ENCODE measurements around the gene NIN.
"Not testable (repeated sequence)": the region's sequence is repeated elsewhere in the genome, so short reads cannot be mapped to it uniquely, and the experiment has no call there.

The NIN gene

GRCh38 chr14:50837850-50838470 lies 7.0 kb upstream of the NIN start:
- no peak for DNase-seq (ENCODE audit: low read depth)

- no peak for DNase-seq (ENCODE audit: low read depth)
Observed at GRCh38 chr14:50837271-50837670, 6.3 kb upstream of the NIN start.

GRCh38 chr14:50836515-50836914 lies 5.6 kb upstream of the NIN start:
- no peak for DNase-seq (ENCODE audit: low read depth)

- DNase-seq (ENCODE audit: low read depth), result no peak
Observed at GRCh38 chr14:50835280-50835679, 4.3 kb upstream of the NIN start.

GRCh38 chr14:50834802-50835276 lies 3.9 kb upstream of the NIN start:
- no peak for DNase-seq (ENCODE audit: low read depth)

GRCh38 chr14:50832935-50833630 lies 2.1 kb upstream of the NIN start:
- DNase-seq (ENCODE audit: low read depth), result no peak

GRCh38 chr14:50831726-50832168 lies 785 bp upstream of the NIN start:
- DNase-seq (ENCODE audit: low read depth), result no peak

- peak; percentile 51 for DNase-seq (ENCODE audit: low read depth)
Observed at GRCh38 chr14:50830044-50830931, 674 bp downstream of the NIN start.

- no peak for DNase-seq (ENCODE audit: low read depth)
Observed at GRCh38 chr14:50829489-50830043, 1.4 kb downstream of the NIN start.

- DNase-seq (ENCODE audit: low read depth), result no peak
Observed at GRCh38 chr14:50828721-50829488, 2.1 kb downstream of the NIN start.

- no peak for DNase-seq (ENCODE audit: low read depth)
Observed at GRCh38 chr14:50826681-50827080, 4.3 kb downstream of the NIN start.

GRCh38 chr14:50825307-50825706 lies 5.7 kb downstream of the NIN start:
- DNase-seq (ENCODE audit: low read depth), result no peak

GRCh38 chr14:50823762-50824636 lies 7.0 kb downstream of the NIN start:
- DNase-seq (ENCODE audit: low read depth), result no peak

- no peak for DNase-seq (ENCODE audit: low read depth)
Observed at GRCh38 chr14:50823051-50823761, 7.8 kb downstream of the NIN start.

- no peak for DNase-seq (ENCODE audit: low read depth)
Observed at GRCh38 chr14:50822501-50823042, 8.4 kb downstream of the NIN start.

- no peak for DNase-seq (ENCODE audit: low read depth)
Observed at GRCh38 chr14:50821510-50822464, 9.2 kb downstream of the NIN start.

GRCh38 chr14:50820786-50821509 lies 10.0 kb downstream of the NIN start:
- DNase-seq (ENCODE audit: low read depth), result no peak

GRCh38 chr14:50819303-50819702 lies 11.7 kb downstream of the NIN start:
- not testable (repeated sequence) for DNase-seq (ENCODE audit: low read depth)
